GM12865 (cell line): Measurements from ENCODE around the gene ADCY6.
A peak's percentile ranks its signal among the peaks of the same experiment; 100 is the strongest.

Experiments
- DNase-seq: peaks from one replicate; pipeline ENCODE4 v3.0.0; 2010; ENCODE audit warnings: low read depth
- H3K4me3 ChIP-seq: 2 replicates; pipeline ENCODE4 v1.5.1; 2011; ENCODE audit warnings: mild to moderate bottlenecking, low read depth, low read length, control low read depth
- TF ChIP-seq, protein P1 (sequence below): IDR thresholded peaks from 2 replicates; pipeline ENCODE4 v1.5.1; 2011; ENCODE audit warnings: low read length, control low read depth, low read depth, inconsistent platforms; ENCODE audit not compliant: insufficient read depth; ENCODE audit errors: missing control alignments

ADCY6 gene

DNA sequence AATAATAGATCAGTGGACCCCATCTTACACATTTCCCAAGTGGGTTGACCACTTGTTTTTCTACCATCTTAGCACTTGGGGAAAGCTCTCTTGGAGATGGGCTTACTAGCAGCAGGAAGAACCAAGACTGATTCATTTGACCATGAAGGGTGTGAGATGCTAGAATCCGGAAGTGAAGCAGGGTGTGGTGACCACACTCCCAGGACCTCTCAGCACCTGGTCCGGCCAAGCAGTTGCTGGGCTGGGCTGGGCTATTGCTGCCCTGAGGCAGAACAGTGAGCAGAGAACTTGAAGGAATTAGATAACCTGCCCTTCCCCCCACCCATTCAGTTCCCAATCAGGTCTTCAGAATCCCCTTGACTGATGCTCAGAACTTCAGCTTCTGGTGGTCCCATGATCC lies 24.4 kb downstream of the ADCY6 start:
- TF ChIP-seq, protein P1, sequence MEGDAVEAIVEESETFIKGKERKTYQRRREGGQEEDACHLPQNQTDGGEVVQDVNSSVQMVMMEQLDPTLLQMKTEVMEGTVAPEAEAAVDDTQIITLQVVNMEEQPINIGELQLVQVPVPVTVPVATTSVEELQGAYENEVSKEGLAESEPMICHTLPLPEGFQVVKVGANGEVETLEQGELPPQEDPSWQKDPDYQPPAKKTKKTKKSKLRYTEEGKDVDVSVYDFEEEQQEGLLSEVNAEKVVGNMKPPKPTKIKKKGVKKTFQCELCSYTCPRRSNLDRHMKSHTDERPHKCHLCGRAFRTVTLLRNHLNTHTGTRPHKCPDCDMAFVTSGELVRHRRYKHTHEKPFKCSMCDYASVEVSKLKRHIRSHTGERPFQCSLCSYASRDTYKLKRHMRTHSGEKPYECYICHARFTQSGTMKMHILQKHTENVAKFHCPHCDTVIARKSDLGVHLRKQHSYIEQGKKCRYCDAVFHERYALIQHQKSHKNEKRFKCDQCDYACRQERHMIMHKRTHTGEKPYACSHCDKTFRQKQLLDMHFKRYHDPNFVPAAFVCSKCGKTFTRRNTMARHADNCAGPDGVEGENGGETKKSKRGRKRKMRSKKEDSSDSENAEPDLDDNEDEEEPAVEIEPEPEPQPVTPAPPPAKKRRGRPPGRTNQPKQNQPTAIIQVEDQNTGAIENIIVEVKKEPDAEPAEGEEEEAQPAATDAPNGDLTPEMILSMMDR: no peak
- H3K4me3 ChIP-seq: no peak overlapping the region
- peak; percentile 73 for DNase-seq

DNA sequence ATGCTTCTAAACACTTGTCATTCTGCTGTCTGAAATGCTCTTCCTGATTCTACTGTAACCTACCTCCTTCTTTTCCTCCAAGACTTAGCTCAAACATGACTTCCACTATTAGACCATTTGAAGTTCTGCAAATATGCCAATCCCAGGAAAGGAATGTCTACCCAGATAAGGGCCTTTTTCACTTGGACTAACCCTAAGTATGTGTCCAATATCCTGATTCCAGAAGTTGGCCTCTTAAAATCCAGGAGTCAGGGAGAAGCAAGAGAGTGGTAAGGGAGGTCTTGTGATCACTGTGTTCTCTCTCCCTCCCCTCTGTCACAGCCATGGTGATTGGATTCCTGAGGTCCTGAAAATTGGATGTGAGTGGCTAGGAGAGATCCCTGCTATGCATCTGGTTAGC lies 30.2 kb downstream of the ADCY6 start:
- H3K4me3 ChIP-seq: no peak overlapping the region
- TF ChIP-seq, protein P1: no peak
- DNase-seq: no peak

DNA sequence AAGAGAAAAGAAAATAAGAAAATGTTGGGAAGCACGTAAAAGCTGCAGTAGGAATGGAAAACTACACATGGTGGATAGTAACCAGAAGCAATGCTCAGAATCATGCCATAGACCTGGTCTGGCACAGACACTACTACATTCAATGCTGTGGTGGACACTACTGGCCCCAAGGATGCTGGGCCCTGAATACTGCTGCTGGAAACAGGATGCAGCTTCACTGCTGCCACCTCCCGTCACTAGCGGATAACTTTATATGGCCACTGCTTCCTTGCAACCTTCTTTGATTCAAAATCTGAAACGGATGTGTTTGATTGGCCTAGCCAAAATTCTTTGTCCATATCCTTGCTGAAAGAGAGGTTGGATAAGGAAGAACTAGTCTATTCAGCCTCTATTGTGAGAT lies 30.7 kb downstream of the ADCY6 start:
- H3K4me3 ChIP-seq: no peak overlapping the region
- DNase-seq: no peak
- TF ChIP-seq, protein P1: no peak

GRCh38 chr12:48750769-48751356 lies 38.0 kb downstream of the ADCY6 start:
- H3K4me3 ChIP-seq: no peak overlapping the region
- TF ChIP-seq, protein P1: no peak
- DNase-seq: no peak

DNA sequence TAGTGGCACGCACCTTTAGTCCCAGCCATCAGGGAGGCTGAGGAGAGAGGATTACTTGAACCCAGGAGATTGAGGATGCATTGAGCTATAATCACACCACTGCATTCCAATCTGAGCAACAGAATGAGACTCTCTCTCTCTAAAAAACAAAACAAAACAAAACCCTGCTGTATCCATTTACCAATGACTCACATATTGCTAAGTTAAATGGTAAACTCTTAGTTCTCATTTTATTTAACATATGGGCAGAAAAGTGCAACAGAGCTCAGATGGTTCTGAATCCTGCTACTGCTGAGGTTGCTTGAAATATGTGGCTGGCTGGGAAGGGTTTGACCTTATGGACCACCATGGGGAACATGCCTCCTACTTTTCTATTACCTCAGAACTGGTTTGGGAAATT lies 38.7 kb downstream of the ADCY6 start:
- no peak for DNase-seq
- no peak overlapping the region for H3K4me3 ChIP-seq
- TF ChIP-seq, protein P1: no peak

- H3K4me3 ChIP-seq: no peak overlapping the region
- DNase-seq: no peak
- TF ChIP-seq, protein P1: no peak
These were observed 44.5 kb downstream of the ADCY6 start for GRCh38 chr12:48744251-48745008.

DNA sequence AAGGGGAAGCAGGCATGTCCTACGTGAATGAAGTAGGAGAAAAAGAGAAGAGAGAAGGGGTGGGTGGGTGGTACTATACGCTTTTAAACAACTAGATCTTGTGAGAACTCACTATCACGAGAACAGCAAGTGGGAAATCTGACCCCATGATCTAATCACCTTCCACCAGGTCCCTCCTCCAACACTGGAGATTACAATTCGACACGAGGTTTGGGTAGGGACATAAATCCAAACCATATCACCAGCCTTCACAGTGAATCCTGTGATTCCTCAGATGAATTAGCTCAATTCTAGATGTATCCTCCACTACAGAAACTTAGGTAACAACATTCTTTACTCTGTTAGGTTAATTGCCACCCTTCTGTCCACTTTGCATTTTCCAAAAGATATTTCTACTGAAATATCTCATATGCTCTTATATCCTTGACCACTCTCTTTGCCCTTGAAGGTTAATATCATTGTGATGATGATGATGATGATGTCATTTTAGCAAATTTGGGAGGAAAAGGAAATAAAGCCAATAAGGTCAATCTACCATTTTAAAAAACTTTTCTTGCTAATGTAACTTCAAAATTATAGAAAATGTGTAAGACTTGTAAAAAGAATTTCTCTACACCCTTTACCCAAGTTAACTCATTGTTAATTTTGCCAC lies 49.1 kb downstream of the ADCY6 start:
- DNase-seq: no peak
- TF ChIP-seq, protein P1: no peak
- H3K4me3 ChIP-seq: no peak overlapping the region
